ENCODE measurements around the gene OPCML.

The OPCML gene

GRCh38 chr11:132714859-132715440, 817.4 kb downstream of the OPCML start:
- peaks cover 26% of the 10 kb centered on the region for H3K4me1 Mint-ChIP-seq
- H3K9me3 Mint-ChIP-seq = no peaks in the 10 kb centered on the region
- peak overlapping the region in 1 of 3 experiments; percentile 38 for H3K27ac Mint-ChIP-seq
- peaks cover 77% of the 10 kb centered on the region for H3K27me3 Mint-ChIP-seq (ENCODE audit: low read depth)
- no peak overlapping the region for H3K4me3 Mint-ChIP-seq
- no peak for TF ChIP-seq CTCF (IDR thresholded peaks at IDR 0.05; ENCODE audit: unreplicated experiment in 3 of 3)
- H3K36me3 Mint-ChIP-seq (ENCODE audit: low read depth) = no peaks in the 10 kb centered on the region

DNA sequence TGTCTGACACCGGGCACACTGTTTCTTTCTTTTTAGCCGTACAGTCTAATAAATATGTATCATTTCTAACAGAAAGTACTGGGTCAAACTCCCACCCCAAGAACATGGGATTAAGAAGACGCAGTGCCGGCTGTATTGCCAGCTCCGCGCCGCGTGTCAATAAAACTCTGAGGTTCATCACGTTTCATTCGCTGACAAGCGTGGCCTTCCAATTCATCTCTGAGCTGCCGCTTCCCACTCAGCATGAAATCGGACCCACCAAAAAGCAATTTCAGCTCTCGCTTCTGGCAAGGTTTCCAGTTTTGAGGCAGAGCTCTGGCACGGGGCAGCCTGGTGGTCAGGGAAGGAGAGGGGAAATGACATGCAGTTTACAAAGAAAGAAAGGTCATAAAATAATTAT, 819.8 kb downstream of the OPCML start:
- Mint-ChIP-seq H3K27me3 (ENCODE audit: low read depth) (peaks cover 72% of the 10 kb centered on the region), H3K4me3 (peak overlapping the region in 2 of 3 experiments; percentile 29 to 52), H3K4me1 (peaks cover 16% of the 10 kb centered on the region), H3K27ac (peak overlapping the region in 1 of 3 experiments; percentile 33), H3K9me3 (no peaks in the 10 kb centered on the region), H3K36me3 (ENCODE audit: low read depth) (no peaks in the 10 kb centered on the region)
- TF ChIP-seq CTCF (IDR thresholded peaks at IDR 0.05; ENCODE audit: unreplicated experiment in 3 of 3) = no peak

DNA sequence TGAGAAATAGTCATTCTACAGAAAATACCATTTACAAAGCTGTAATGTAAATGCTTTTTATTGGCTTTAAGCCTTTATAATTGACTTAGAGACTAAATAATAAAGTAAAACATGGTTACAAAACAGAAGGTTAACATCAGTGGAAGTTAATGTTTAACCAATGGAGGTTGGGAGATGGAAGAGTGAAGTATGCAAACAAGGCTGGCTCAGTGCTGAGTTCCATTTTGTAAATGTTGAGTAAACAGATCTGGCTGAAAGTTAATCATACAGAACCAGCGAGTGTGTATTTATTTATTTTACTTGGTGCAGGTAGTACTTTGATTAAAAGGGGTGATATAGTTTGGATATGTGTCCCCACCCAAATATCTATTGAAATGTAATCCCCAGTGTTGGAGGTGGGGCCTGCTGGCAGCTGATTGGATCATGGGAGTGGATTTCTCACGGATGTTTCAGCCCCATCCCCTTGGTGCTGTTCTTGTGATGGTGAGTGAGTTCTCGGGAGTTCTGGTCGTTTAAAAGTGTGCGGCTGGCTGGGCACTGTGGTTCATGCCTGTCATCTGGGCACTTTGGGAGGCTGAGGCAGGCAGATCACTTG, 827.4 kb downstream of the OPCML start:
- H3K36me3 Mint-ChIP-seq (ENCODE audit: low read depth) = peaks cover 15% of the 10 kb centered on the region
- H3K27me3 Mint-ChIP-seq (ENCODE audit: low read depth) = peaks cover 29% of the 10 kb centered on the region
- H3K9me3 Mint-ChIP-seq = peaks cover 30% of the 10 kb centered on the region
- peak overlapping the region; percentile 48 to 91 (median 58) for H3K27ac Mint-ChIP-seq
- TF ChIP-seq CTCF (IDR thresholded peaks at IDR 0.05; ENCODE audit: unreplicated experiment in 3 of 3) = no peak
- no peaks in the 10 kb centered on the region for H3K4me1 Mint-ChIP-seq
- H3K4me3 Mint-ChIP-seq = no peak overlapping the region

- H3K4me3 Mint-ChIP-seq = no peak overlapping the region
- H3K27me3 Mint-ChIP-seq (ENCODE audit: low read depth) = peaks cover 5% of the 10 kb centered on the region
- no peaks in the 10 kb centered on the region for H3K9me3 Mint-ChIP-seq
- no peaks in the 10 kb centered on the region for H3K36me3 Mint-ChIP-seq (ENCODE audit: low read depth)
- no peak overlapping the region for H3K27ac Mint-ChIP-seq
- TF ChIP-seq CTCF (IDR thresholded peaks at IDR 0.05; ENCODE audit: unreplicated experiment in 3 of 3) = no peak
- peaks cover 9% of the 10 kb centered on the region for H3K4me1 Mint-ChIP-seq
Observed at GRCh38 chr11:132692891-132693290, 839.4 kb downstream of the OPCML start.

GRCh38 chr11:132691848-132692550, 840.3 kb downstream of the OPCML start:
- Mint-ChIP-seq H3K27me3 (ENCODE audit: low read depth) (peaks cover 5% of the 10 kb centered on the region), H3K9me3 (no peaks in the 10 kb centered on the region), H3K27ac (no peak overlapping the region), H3K36me3 (ENCODE audit: low read depth) (no peaks in the 10 kb centered on the region), H3K4me3 (no peak overlapping the region), H3K4me1 (peaks cover 17% of the 10 kb centered on the region)
- no peak for TF ChIP-seq CTCF (IDR thresholded peaks at IDR 0.05; ENCODE audit: unreplicated experiment in 3 of 3)
